Measurements from ENCODE around the gene DLK2. TPM values are rescaled to one million over a fixed set of nuclear protein-coding genes. Genes with fewer than 3 reads are reported as not detected.
"Not testable (repeated sequence)": the region's sequence is repeated elsewhere in the genome, so short reads cannot be mapped to it uniquely, and the experiment has no call there.

DLK2 gene
- total RNA-seq, 4 donors from 2014 or later: 0.20 TPM; not detected in 3

DNA sequence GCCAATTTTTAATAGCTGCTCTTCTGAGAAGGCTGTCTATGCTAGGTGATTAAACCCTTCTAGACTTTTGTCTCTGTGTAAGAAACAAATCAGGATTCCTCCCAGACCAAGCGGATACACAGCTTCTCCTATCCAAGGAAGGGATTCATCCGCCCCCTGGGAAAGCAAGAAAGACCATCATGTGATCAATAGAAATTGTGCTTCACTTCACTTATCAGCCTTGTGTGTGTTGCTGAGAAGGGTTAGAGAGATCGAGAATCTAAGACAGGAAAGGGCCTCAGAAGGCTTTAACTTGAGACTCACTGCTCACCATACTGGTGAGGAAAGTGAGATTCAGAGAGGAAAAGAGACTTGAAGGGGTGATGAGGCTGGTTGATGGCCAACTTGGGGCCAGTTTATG lies 26.5 kb downstream of the DLK2 start:
- in situ Hi-C loops (cut with MboI; ENCODE audit: low sequenced_read_pairs in 4 of 4): no loop called here
- peak overlapping the region in 3 of 4 donors; percentile 90 to 92 (median 90) for H3K4me3 ChIP-seq
- no peaks in the 10 kb centered on the region for H3K9me3 ChIP-seq
- no peaks in the 10 kb centered on the region for H3K27me3 ChIP-seq
- DNase-seq (no peak), ATAC-seq (no peak)
- H3K4me1 ChIP-seq: peaks cover 13 to 15% of the 10 kb centered on the region in 2 donors
- H3K36me3 ChIP-seq: peaks cover 0 to 13% of the 10 kb centered on the region in 2 donors
- H3K27ac ChIP-seq: peak overlapping the region; percentile 82 to 87 (median 87)
- TF ChIP-seq, protein P1, sequence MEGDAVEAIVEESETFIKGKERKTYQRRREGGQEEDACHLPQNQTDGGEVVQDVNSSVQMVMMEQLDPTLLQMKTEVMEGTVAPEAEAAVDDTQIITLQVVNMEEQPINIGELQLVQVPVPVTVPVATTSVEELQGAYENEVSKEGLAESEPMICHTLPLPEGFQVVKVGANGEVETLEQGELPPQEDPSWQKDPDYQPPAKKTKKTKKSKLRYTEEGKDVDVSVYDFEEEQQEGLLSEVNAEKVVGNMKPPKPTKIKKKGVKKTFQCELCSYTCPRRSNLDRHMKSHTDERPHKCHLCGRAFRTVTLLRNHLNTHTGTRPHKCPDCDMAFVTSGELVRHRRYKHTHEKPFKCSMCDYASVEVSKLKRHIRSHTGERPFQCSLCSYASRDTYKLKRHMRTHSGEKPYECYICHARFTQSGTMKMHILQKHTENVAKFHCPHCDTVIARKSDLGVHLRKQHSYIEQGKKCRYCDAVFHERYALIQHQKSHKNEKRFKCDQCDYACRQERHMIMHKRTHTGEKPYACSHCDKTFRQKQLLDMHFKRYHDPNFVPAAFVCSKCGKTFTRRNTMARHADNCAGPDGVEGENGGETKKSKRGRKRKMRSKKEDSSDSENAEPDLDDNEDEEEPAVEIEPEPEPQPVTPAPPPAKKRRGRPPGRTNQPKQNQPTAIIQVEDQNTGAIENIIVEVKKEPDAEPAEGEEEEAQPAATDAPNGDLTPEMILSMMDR (IDR thresholded peaks at IDR 0.05 in 4 of 5, conservative IDR thresholded peaks at IDR 0.05 in 1 of 5): no peak
- intact Hi-C loops (cut with DNase I; ENCODE audit: low total_unique reads): loop anchor here (5.0 kb wide), 1 partner anchor 257 kb away; the partner anchor contains the start of gene SRF

DNA sequence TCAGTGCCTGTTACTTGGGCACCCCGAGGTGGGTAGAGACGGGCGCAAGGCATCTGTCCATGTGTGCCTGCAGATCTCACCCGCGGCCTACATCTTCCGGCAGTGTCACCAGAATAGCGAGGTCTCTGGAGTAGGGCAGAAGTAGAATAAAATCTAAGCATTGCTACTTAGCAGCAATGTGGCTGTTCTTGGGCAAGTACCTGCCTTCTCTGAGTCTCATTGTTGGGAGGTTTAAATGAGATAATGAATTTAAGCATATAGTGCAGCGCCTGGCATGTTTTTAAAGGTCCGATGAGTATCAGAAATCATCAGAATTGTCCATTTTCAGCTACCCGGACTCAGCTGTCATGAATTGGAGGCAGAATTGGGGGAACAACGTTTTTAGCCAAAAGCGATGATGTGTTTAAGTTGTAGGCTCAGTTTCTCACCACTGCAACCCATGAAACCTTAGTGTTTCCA lies 27.2 kb downstream of the DLK2 start:
- TF ChIP-seq, protein P1 (IDR thresholded peaks at IDR 0.05 in 4 of 5, conservative IDR thresholded peaks at IDR 0.05 in 1 of 5): no peak
- TF ChIP-seq POLR2A (IDR thresholded peaks at IDR 0.05): no peak
- peak overlapping the region; percentile 81 to 92 (median 90) for H3K4me3 ChIP-seq
- peaks cover 0 to 10% of the 10 kb centered on the region in 2 donors for H3K36me3 ChIP-seq
- ATAC-seq: no peak
- H3K9me3 ChIP-seq: no peaks in the 10 kb centered on the region
- DNase-seq: no peak
- intact Hi-C loops (cut with DNase I; ENCODE audit: low total_unique reads) (loop anchor here (5.0 kb wide), 1 partner anchor 256 kb away; the partner anchor contains the start of gene SRF), in situ Hi-C loops (cut with MboI; ENCODE audit: low sequenced_read_pairs in 4 of 4) (no loop called here)
- H3K4me1 ChIP-seq: peaks cover 13 to 15% of the 10 kb centered on the region in 2 donors
- H3K27me3 ChIP-seq: no peaks in the 10 kb centered on the region
- peak overlapping the region; percentile 82 to 87 (median 87) for H3K27ac ChIP-seq

DNA sequence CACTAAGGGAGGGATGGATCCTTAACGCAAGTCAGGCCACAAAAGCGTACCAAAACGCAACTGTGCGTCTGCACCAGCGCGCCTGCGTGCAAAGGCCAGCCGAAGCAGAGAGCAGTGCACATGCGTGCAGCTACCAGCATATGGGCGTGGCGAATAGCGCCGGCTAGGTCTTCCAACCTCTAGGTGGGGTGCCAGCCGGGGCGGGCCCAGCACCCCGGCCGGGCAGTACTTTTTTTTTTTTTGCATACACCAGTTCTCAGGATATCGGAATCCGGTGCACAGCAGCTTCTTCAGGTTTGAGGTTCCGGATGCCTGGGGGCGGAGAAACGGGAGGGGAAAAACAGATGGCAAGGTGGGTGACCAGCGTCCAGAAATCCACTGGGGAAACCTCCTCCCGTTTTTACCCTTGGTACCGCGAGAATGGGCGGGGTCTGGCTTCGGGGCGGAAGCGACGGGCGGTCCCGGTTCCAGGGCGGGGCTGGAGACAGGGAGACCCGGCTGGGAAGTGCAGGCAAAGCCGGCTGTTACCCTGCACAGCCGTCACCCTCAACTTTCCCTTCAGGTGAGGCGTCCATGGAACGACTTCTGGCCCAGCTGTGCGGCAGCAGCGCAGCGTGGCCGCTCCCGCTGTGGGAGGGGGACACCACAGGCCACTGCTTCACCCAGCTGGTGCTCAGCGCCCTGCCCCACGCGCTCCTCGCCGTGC lies 27.8 kb downstream of the DLK2 start, which contains the start of gene ABCC10:
ABCC10 (plus strand) TSS at position 136 of the 706 bp plus-strand sequence; CDS start at position 574, 438 bp downstream.
- DNase-seq (peak; percentile 85 to 92), ATAC-seq (peak; percentile 98)
- Histone ChIP-seq H3K36me3 (peaks cover 0 to 5% of the 10 kb centered on the region in 2 donors), H3K4me1 (peaks cover 13 to 15% of the 10 kb centered on the region in 2 donors), H3K27me3 (no peaks in the 10 kb centered on the region), H3K9me3 (no peaks in the 10 kb centered on the region), H3K4me3 (peak within 1 kb of the TSS; percentile 81 to 92 (median 90)), H3K27ac (peak within 1 kb of the TSS; percentile 82 to 87 (median 87))
- intact Hi-C loops (cut with DNase I; ENCODE audit: low total_unique reads): loop anchor here (1.0 to 5.0 kb wide), 3 partner anchors 58 to 255 kb away; partner anchors contain the start of genes POLR1C, SRF, YIPF3 and ZNF318
- TF ChIP-seq, protein P1 (IDR thresholded peaks at IDR 0.05 in 4 of 5, conservative IDR thresholded peaks at IDR 0.05 in 1 of 5): peak in 2 of 5 experiments; percentile 51 to 53
- TF ChIP-seq POLR2A (IDR thresholded peaks at IDR 0.05): peak; percentile 36 to 53
- in situ Hi-C loops (cut with MboI; ENCODE audit: low sequenced_read_pairs in 4 of 4): no loop called here

DNA sequence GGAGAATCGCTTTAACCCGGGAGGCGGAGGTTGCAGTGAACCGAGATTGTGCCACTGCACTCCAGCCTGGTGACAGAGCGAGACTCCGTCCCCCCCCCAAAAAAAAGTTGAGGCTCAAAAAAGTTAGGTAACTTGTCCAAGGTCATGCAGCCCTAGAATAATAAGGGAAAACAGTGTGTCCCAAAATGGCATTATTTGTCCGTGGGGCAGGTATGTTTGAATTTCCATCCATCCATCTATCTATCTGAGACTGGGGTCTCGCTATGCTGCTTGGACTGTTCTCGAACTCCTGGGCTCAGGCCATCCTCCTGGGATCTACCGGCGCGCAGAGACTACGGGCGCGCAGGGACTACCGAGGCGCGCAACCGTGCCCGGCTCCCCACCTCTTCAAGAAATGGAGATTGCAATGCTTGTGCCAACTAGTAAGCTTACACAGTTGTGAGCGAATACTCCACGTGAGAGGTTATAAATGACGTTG lies 28.4 kb downstream of the DLK2 start:
- Histone ChIP-seq H3K9me3 (no peaks in the 10 kb centered on the region), H3K27ac (peak overlapping the region; percentile 82 to 87 (median 87)), H3K4me1 (peaks cover 13 to 15% of the 10 kb centered on the region in 2 donors), H3K36me3 (no peaks in the 10 kb centered on the region), H3K4me3 (peak overlapping the region; percentile 81 to 92 (median 90)), H3K27me3 (no peaks in the 10 kb centered on the region)
- ATAC-seq (no peak), DNase-seq (no peak)
- no peak for TF ChIP-seq POLR2A (IDR thresholded peaks at IDR 0.05)
- TF ChIP-seq, protein P1 (IDR thresholded peaks at IDR 0.05 in 4 of 5, conservative IDR thresholded peaks at IDR 0.05 in 1 of 5): no peak
- intact Hi-C loops (cut with DNase I; ENCODE audit: low total_unique reads) (loop anchor here (1.0 to 5.0 kb wide), 3 partner anchors 58 to 255 kb away; partner anchors contain the start of genes POLR1C, SRF, YIPF3 and ZNF318), in situ Hi-C loops (cut with MboI; ENCODE audit: low sequenced_read_pairs in 4 of 4) (no loop called here)

DNA sequence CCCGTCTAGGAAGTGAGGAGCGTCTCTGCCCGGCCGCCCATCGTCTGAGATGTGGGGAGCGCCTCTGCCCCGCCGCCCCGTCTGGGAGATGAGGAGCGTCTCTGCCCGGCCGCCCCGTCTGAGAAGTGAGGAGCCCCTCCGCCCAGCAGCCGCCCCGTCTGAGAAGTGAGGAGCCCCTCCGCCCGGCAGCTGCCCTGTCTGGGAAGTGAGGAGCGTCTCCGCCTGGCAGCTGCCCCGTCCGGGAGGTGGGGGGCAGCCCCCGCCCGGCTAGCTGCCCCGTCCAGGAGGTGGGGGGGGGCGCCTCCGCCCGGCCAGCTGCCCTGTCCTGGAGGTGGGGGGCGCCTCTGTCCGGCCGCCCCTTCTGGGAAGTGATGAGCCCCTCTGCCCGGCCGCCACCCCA lies 30.3 kb downstream of the DLK2 start:
- H3K27ac ChIP-seq; H3K27me3 ChIP-seq; H3K4me3 ChIP-seq; DNase-seq; H3K36me3 ChIP-seq; ATAC-seq; in situ Hi-C loops (cut with MboI; ENCODE audit: low sequenced_read_pairs in 4 of 4); H3K9me3 ChIP-seq: not testable (repeated sequence)
- intact Hi-C loops (cut with DNase I; ENCODE audit: low total_unique reads): loop anchor here (5.0 kb wide), 1 partner anchor 253 kb away; the partner anchor contains the start of gene SRF
- H3K4me1 ChIP-seq: peaks cover 13 to 15% of the 10 kb centered on the region in 2 donors
